Kidney capillary endothelial cell (primary cell): ENCODE results near the gene NEMP2.

Experiments
- DNase-seq: peaks from one replicate; pipeline ENCODE4 v3.0.0-alpha.2; 2018; ENCODE audit warnings: low spot score

NEMP2 gene

DNA sequence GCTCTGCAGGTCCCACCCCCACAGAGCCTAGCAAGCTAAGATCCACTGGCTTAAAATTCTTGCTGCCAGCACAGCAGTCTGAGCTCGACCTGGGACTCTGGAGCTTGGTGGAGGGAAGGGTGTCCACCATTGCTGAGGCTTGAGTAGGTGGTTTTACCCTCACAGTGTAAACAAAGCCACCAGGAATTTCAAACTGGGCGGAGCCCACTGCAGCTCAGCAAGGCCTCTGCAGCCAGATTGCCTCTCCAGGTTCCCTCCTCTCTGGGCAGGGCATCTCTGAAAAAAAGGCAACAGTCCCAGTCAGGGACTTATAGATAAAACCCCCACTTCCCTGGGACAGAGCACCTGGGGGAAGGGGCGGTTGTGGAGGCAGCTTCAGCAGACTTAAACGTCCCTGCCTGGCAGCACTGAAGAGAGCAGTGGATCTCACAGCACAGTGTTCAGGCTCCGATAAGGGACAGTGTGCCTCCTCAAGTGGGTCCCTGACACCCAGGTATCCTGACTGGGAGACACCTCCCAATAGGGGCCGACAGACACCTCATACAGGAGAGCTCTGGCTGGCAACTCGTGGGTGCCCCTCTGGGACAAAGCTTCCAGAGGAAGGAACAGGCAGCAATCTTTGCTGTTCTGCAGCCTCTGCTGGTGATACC lies 20.0 kb upstream of the NEMP2 start:
- no peak for DNase-seq

DNA sequence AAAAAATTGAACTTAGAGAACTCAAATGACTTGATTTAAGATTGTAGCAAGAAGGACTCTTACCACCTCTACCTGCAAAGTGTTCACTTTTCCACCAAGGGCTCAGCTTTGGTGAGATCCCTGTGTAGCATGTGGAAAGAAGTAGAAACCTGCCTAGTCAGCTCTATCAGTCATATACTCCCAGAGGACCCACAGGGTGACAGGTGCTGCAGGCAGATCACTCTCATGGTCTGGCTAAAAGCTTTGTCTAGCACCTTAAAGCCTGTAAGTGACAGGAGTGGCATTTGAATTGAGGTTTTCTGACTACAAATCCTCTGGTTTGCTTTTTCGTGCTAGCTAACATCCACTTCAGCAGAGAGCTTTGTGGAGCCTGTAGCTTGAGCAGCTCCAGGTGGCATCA lies 18.7 kb upstream of the NEMP2 start:
- DNase-seq = no peak

DNA sequence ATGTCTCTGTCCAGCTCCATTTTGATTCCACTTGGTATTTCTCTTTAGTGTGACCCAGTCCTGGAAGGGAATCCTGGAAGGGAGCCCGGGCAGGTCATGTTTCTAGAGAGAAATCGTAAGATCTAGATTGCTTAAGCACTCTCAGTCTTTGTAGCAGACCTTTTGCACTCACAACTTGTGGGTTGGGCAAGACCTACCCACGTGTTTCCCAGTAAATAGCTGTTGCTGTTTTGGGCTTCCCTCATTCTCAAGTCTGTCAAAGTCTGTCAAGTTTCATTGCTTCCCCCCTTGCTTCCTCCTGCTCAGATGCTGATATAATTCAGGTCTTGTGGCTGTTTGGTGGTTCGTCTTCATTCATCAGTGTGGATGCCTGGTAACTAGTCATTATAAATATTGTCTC lies 17.4 kb upstream of the NEMP2 start:
- no peak for DNase-seq

DNA sequence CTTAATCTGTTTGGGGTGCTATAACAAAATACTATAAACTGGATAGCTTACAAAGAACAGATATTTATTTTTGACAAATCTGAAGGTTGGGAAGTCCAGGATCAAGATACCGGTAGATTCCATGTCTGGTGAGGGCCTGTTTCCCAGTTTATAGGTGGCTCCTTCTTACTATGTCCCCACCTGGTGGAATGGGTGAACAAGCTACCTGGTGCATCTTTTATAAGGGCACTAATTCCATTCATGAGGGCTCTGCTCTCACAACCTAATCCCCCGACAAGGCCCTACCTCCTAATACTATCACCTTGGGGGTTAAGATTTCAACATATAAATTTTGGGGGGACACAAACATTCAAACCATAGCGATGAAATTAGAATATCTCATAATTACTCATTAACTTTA lies 15.6 kb upstream of the NEMP2 start:
- no peak for DNase-seq

DNA sequence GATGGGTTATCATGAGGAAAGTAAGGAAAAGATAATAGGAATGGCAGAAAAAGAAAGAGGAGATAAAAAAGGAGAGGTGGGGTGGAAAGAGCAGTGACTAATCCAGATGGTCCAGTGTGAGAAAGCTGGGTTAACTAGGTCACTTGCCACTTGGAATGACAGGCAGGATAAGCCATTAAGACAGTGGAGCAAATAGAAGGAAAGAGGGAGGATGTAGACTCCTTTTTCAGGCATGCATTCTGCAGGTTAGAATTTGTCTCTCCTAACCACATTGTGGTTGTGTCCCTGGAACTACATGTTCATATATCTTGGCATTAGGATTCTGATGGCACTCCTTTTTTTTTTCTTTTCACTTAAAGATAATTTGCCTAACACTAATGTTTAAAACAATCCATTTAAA lies 13.4 kb upstream of the NEMP2 start:
- no peak for DNase-seq

DNA sequence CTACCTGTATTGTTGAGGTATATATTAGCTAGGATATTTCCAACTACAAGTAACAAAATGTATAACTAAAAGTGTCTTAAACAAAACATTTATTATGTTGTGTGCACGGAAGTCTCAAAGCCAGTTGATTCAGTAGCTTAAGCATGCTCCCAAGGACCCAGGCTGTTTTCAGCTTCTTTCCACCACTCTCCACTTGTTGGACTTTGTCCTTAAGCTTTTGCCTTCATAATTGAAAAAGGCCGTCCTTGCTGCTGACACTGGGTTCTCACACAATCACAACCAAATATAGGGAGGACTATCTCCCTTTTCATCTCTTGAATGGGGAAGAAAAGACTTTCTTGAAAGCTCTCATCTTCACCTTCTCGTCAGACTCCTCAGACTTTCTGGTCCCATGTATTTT lies 12.2 kb upstream of the NEMP2 start:
- no peak for DNase-seq

- no peak for DNase-seq
Observed at GRCh38 chr2:190545555-190546385, 11.2 kb upstream of the NEMP2 start.

DNA sequence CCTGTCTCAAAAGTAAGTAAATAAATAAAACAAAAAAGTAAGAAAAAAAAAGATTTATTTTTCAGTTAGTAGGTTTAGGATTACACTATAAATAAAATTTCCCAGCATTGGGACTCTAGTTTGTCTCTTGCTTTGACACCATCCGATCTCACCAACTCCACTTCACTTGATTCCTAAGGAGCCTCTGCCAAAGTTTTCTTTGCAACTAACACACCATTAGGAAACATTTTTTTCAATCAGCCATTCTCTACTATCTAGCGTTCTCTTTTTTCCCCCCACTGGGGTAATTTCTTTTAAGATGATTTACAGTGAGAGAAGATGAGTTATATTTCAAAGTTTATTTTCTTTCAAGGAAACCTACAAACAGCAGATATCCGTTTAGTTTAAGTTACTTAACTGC lies 10.6 kb upstream of the NEMP2 start:
- DNase-seq = no peak

GRCh38 chr2:190540048-190540447 lies 5.5 kb upstream of the NEMP2 start:
- no peak for DNase-seq

DNA sequence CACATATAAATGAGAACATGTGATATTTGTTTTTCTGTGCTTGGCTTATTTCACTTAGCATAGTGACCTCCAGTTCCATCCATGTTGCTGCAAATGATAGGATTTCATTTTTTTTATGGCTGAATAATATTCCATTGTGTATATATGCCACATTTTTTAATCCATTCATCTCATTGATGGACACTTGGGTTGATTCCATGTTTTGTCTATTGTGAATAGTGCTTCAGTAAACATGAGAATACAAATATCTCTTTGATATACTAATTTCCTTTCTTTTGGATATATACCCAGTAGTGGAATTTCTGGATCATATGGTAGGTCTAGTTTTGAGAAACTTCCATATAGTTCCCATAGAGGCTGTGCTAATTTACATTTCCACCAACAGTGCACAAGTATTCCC lies 3.7 kb upstream of the NEMP2 start:
- DNase-seq = no peak

DNA sequence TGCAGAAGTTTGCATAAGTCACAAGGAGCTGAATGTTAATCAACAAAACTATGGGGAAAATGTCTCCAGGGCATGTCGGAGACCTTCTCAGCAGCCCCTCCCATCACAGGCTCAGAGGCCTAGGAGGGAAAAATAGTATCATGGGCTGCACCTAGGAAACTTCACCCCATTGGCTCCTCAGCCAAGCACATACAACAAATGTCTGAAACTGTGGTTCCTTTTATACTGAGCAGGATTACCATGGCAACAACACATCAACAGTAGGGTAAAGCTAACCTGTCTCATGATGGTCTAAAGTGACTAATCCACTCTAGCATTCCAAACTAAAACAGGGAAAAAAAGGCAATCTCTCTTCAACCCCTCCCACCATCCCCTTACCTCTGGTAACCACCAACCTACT lies 3.2 kb upstream of the NEMP2 start:
- no peak for DNase-seq

GRCh38 chr2:190535586-190535985 lies 1.1 kb upstream of the NEMP2 start:
- no peak for DNase-seq

DNA sequence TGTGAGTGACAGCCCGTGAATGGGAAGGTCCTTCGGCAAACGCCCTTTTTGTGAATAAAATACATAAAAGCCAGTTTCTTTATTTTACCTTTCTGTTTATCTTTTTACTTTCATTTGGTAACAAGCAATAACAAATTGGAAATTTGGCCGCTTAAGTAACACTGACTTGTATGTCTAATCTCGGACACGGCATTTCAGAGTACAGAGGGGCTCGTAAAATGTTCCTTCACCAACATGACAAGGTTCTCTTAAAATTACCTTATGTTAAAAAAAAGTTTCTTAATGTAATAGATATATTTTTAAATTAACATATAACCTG lies 558 bp upstream of the NEMP2 start:
- DNase-seq = no peak

DNA sequence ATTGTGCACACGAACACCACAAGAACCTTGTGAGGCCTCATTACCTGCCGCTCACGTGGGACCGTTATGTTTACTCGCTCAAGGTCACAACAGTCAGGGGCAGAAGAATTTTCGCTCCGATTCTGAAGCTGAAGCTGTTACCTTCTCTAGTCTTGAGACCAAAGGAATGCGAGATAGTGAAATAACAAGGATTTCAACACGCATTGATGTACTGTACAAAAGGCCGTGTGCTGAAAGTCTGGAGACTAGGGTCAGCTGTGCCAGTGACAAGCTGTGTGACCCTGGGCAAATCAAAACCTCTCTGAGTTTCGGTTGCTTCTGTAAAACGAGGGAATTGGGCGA lies 583 bp downstream of the NEMP2 start:
- no peak for DNase-seq

DNA sequence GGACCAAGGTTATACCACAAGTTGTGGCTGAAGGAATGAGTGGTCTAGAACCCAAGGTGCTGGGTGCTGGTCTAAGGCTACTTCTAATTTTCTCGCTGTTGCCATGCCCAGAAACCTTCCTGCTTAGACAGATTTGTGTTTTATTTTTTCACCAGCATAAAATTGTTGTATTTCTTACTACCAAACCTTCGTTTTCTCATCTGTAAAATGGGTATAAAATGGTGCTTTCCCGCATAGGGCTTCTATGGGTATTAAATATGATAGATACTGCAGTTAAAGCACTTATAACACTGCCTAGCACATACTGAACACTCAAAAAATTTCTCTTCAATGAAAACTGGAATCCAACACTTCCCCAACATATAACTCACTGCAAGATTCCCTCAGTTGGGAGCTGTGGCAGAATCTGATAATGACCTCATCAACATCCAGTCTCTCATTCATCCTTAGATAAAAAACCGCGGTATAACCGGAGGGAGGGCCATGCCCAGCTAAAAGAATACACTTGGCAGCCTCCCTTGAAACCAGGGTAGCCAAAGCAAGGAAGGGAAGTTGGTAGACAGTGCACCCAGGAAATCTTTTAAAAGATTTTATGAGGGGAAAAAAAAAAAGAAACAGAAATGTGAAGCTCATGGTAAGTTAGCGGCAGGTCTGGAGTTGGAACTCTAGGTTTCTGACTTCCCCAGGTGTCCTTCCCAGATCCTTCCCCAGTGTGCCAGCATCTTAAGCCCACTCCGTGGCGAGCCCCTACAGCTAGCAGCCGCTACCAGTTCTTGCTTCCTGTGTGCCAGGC lies 1.2 kb downstream of the NEMP2 start:
- no peak for DNase-seq

GRCh38 chr2:190532581-190532980 lies 1.9 kb downstream of the NEMP2 start:
- no peak for DNase-seq

- DNase-seq = no peak
Observed at GRCh38 chr2:190530248-190530900, 4.1 kb downstream of the NEMP2 start.

DNA sequence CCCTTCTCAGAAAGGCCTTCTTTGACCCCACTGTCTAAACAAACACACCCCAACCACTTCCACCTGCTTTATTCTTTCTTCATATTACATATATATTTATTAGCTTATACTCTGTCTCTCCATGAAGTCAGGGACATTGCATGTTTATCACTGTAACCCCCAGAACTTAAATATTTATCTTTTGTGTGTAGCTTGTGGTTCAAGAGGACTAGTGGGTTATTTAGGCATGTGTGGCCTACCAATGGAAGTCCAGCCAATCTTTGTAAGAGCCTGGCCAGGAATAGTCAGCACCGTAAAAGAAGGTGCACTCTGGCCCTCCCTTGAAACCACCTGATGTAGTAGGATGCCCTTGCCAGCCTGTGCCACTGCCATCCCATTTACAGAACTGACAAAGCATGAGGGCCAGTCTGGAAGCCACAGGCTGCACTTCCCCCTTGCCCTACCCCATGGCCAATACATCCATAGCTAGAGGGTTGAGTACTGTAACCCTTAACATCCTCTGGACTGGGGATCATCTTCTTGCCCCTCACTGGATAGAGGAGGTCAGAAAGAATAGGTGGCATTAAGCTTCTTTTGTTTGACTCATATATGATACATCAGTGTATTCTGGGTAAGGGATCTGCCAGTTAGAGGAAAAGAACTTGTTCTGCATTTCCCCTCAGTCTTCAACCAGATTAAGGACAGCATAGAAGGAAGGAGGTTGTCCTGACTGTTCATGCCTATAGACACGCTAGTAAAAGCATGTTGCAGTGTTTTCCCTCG lies 4.9 kb downstream of the NEMP2 start:
- no peak for DNase-seq

GRCh38 chr2:190528521-190529001 lies 6.0 kb downstream of the NEMP2 start:
- no peak for DNase-seq

DNA sequence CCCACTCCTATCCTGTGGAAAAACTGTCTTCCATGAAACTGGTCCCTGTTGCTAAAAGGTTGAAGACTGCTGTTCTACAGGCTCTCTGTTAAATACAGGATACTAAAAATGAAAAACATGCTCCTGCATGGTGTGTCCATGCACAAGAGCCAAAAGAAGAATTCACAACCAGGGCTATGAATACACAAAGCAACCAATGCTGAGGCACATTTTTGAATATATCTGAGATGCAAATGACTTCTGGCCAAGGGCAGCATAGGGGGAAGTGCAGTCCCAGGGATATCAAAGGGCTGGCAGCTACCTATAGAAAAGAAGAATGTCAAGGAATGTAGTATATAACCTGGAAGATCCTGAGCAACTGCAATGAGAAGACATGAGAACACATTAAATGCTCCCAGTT lies 6.6 kb downstream of the NEMP2 start:
- DNase-seq = no peak

- no peak for DNase-seq
Observed at GRCh38 chr2:190527214-190527613, 7.3 kb downstream of the NEMP2 start.
